HFFc6 (cell line): Measurements from ENCODE around the gene NADK2. TPM values are rescaled to one million over a fixed set of nuclear protein-coding genes. Genes with fewer than 3 reads are reported as not detected.

ENCODE experiments used
- DNase-seq: peaks from one replicate; pipeline ENCODE4 v3.0.0-alpha.2; 2018
- H3K27ac Mint-ChIP-seq: 2 replicates; pipeline ENCODE4 v1.8.0; 2020; ENCODE audit warnings: mild to moderate bottlenecking, mixed read lengths
- H3K27me3 Mint-ChIP-seq: 2 replicates; pipeline ENCODE4 v1.8.0; 2021; ENCODE audit warnings: mild to moderate bottlenecking, moderate library complexity, mixed read lengths; ENCODE audit not compliant: insufficient read depth
- H3K36me3 Mint-ChIP-seq: 2 replicates; pipeline ENCODE4 v1.8.0; 2021; ENCODE audit warnings: low read depth, mixed read lengths
- H3K4me1 Mint-ChIP-seq: 2 replicates; pipeline ENCODE4 v1.8.0; 2020; ENCODE audit warnings: low read depth, mixed read lengths
- H3K4me3 Mint-ChIP-seq: 2 replicates; pipeline ENCODE4 v1.8.0; 2020; ENCODE audit warnings: mild to moderate bottlenecking, moderate library complexity, mixed read lengths
- H3K9me3 Mint-ChIP-seq: 2 replicates; pipeline ENCODE4 v1.8.0; 2020; ENCODE audit warnings: mild to moderate bottlenecking, mixed read lengths
- CTCF ChIP-seq: fragments of 200-600 bp; sonication (generic); IDR thresholded peaks from 2 replicates; pipeline ENCODE4 v1.5.0; 2021; ENCODE audit warnings: antibody characterized with exemption, mild to moderate bottlenecking
- total RNA-seq, 6 experiments: library from RNA; stranded (reverse); fragmentation: NEBNext Ultra II Directional; extraction: Animal tissue kit (Norgen Biotek cat#: 25700); gene quantifications; 2 replicates in 1 of 6; 3 replicates in 5 of 6; pipeline ENCODE4 v1.2.3, GENCODE V29; 2021

The NADK2 gene
- total RNA-seq, 6 experiments from 2014 or later = 14.6 to 20.1 (median 15.3) TPM

DNA sequence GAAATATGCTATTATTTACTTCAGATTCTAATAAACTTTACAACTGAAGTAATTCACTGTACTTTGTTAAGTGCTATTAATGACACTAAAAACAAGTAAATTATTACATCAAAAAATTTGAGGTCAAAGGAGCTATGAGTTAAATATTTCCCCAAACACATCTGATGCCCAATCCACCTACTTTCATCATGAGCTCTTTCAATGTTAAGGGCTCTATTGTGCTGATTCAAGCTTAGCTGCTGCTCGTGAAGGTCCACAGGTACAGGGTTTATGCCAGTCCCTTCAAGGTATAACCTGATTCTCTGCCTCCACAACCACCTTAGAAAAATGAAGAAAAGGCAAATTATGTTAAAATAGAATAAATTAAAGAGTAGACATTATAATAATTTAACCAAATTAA is 24.2 kb downstream of the NADK2 start:
- H3K27me3 Mint-ChIP-seq = no peaks in the 10 kb centered on the region
- no peak overlapping the region for H3K27ac Mint-ChIP-seq
- no peak for TF ChIP-seq CTCF
- no peak for DNase-seq
- H3K9me3 Mint-ChIP-seq = no peaks in the 10 kb centered on the region
- peaks cover 12% of the 10 kb centered on the region for H3K4me1 Mint-ChIP-seq
- no peak overlapping the region for H3K4me3 Mint-ChIP-seq
- H3K36me3 Mint-ChIP-seq = peaks cover 19% of the 10 kb centered on the region

DNA sequence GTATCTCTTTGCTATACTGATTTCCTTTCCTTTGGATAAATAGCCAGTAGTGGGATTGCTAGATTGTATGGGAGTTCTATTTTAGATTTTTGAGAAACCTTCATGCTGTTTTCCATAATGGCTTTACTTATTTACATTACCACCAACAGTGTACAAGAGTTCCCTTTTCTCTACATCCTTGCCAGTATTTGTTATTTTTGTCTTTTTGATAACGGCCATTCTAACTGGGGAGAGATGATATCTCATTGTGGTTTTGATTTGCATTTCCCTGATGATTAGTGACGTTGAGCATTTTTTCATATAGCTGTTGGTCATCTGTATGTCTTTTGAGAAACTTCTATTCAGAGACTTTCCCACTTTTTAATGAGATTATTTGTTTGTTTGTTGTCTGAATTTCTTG is 25.8 kb downstream of the NADK2 start:
- no peak for DNase-seq
- H3K9me3 Mint-ChIP-seq = no peaks in the 10 kb centered on the region
- H3K36me3 Mint-ChIP-seq = peaks cover 14% of the 10 kb centered on the region
- no peak overlapping the region for H3K4me3 Mint-ChIP-seq
- H3K27me3 Mint-ChIP-seq = no peaks in the 10 kb centered on the region
- H3K4me1 Mint-ChIP-seq = peaks cover 12% of the 10 kb centered on the region
- TF ChIP-seq CTCF = no peak
- H3K27ac Mint-ChIP-seq = no peak overlapping the region

GRCh38 chr5:36214436-36214835 is 27.3 kb downstream of the NADK2 start:
- Mint-ChIP-seq H3K27ac (no peak overlapping the region), H3K9me3 (no peaks in the 10 kb centered on the region), H3K27me3 (no peaks in the 10 kb centered on the region), H3K4me3 (no peak overlapping the region), H3K4me1 (peaks cover 24% of the 10 kb centered on the region), H3K36me3 (peaks cover 8% of the 10 kb centered on the region)
- DNase-seq = no peak
- TF ChIP-seq CTCF = no peak

DNA sequence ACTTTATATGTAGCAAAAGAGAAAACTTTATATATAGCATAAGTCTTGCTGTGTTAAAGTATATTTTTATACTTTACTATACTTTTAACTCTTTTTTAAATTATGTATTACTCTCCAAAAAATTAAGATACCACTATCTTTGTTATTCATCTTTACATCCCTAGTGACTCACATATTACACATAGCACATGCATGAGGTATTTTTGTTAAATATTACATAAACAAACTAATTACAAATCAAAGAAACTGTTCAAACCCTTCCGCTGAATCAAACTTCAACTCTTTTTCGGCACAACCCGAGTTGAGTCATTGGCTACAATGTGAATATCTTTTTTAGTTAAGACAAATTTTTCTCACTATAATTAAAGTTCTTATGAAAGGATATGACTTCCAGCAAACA is 32.1 kb downstream of the NADK2 start:
- Mint-ChIP-seq H3K4me1 (peaks cover 25% of the 10 kb centered on the region), H3K9me3 (no peaks in the 10 kb centered on the region), H3K36me3 (peaks cover 17% of the 10 kb centered on the region), H3K27me3 (no peaks in the 10 kb centered on the region), H3K27ac (peak overlapping the region; percentile 53; the same call in 1 of the 2 replicates), H3K4me3 (peak overlapping the region; percentile 30; the same call in 1 of the 2 replicates)
- no peak for TF ChIP-seq CTCF
- no peak for DNase-seq

DNA sequence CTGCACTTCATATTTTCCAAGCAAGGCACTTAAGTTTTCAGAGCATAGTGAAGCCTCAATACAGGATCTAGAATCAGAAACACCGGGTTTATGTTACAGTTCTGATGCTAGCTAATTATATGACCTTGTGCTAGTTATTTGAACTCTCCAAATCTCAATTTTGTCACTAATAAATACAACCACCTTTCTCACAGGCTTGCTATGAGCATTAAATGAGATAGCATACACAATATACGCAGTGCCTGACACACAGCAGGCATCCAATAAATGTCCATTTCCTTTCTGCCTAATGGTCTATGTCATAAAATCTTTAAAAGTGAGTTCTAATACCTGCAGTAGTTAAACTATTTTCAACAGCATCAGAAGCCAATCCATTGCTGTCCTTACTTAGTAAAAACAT is 32.9 kb downstream of the NADK2 start:
- Mint-ChIP-seq H3K36me3 (peaks cover 17% of the 10 kb centered on the region), H3K27me3 (no peaks in the 10 kb centered on the region), H3K9me3 (no peaks in the 10 kb centered on the region), H3K4me1 (peaks cover 27% of the 10 kb centered on the region), H3K27ac (no peak overlapping the region), H3K4me3 (no peak overlapping the region)
- no peak for DNase-seq
- no peak for TF ChIP-seq CTCF

DNA sequence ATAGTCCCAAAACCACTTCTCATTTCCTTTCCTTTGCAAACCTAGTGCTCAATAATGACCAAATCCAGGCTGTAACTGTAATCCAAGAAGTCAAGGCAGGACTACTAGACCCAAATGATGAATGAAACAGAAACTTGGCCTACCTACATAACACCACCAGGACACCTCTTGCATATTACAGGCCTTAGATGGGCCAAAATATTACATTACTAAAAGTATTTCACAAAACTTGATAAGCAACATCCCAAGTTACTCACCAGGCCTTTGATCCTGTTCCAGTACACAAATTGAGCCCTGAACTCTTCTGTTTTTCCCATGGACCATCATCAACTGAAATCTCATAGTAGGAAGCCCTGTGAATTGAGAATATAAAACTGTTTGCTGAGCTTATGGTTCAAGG is 34.8 kb downstream of the NADK2 start:
- Mint-ChIP-seq H3K36me3 (peaks cover 17% of the 10 kb centered on the region), H3K4me3 (no peak overlapping the region), H3K4me1 (peaks cover 46% of the 10 kb centered on the region), H3K27me3 (no peaks in the 10 kb centered on the region), H3K9me3 (no peaks in the 10 kb centered on the region), H3K27ac (no peak overlapping the region)
- DNase-seq = no peak
- no peak for TF ChIP-seq CTCF
